Globus pallidus (tissue), 1 donor: ENCODE data around the gene SGSH.
A peak's percentile ranks its signal among the peaks of the same experiment; 100 is the strongest.
"Not testable (repeated sequence)": the region's sequence is repeated elsewhere in the genome, so short reads cannot be mapped to it uniquely, and the experiment has no call there.

Experiments used
- DNase-seq: peaks from one replicate; pipeline ENCODE4 v3.0.0-alpha.2; 2015; ENCODE audit warnings: low spot score

SGSH gene

DNA sequence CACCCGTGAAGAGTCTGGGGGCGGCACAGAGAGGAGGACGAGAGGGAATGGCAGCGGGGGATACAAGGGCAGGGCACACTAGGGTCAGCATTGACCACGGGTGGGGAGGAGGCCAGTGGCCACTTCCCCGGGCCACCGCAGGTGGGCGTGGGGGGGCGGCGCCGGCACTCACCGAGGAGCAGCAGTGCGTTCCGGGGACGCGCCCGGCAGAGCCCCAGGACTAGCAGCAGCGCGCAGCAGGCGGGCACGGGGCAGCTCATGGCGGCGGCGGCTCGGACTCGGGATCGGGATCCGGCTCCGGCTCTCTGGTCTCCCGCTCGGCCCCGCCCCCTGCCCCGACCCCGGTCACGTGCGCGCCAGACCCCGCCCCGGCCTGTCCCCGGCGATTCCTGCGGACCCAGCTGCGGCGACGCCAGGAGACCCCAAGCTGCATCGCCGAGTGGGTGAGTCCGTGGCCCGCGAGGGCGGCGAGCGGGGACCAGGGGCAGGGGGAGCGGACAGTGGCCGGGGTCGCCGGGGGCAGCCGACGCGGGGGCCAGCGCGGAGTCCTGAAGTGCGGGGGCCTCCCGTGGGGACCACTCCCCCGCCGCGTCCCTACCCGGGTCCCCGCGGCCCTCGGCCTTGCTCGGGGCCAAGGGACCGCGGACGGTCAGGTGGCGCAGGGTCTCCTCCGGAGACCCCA, at the start of gene SGSH, which contains the start of gene SLC26A11:
Gene SGSH (minus strand): TSS at position 280 of the 682 bp plus-strand sequence. CDS start 20 bp downstream, at position 260.
Gene SLC26A11 (plus strand): TSS at position 374 of the 682 bp plus-strand sequence. CDS start 1,134 bp downstream, outside the sequence.
- peak; percentile 45 for DNase-seq

DNA sequence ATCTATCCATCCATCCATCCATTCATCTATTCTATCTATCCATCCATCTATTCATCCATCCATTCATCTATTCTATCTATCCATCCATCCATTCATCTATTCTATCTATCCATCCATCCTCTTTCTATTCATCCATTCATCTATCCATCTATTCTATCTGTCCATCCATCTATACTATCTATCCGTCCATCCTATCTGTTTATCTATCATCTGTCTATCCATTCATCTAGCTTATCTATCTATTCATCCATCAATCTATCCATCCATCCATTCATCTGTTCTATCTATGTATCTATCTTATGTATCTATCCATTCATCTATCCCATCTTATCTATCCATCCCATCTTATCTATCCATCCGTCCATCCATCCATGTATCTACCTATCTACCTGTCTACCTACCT, 49.3 kb upstream of the SGSH start:
- no peak for DNase-seq

DNA sequence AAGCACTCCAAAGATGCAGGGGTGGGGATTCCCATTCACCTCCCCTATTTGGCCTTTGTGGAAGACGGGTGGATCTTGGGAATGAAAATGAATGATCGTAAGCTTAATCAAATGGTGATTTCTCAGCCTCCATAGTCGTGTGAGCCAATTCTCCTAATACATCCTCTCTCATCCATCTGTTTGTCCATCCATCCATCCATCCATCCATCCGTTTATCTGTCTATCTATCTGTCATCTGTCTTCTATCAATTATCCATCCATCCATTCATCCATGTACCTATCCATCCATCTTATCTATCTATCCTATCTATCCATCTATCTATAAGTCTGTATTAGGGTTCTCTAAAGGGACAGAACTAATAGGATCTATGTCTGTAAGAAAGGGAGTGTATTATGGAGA, 48.3 kb upstream of the SGSH start:
- DNase-seq = no peak

DNA sequence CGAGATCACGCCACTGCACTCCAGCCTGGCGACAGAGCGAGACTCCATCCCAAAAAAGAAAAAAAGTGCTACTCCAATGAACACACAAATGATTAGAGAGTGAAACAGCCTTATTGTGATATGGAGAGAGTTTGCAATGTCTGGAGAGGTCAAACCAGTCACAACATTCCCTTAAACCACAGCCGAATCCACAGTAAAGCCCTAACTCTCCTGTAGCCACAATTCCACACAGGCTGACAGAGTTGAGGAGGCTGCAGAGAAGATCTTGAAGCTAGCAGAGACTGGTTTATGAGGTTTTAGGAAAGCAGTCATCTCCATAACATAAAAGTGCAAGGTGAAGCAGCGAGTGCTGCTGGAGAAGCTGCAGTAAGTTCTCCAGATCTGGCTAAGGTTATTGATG, 47.3 kb upstream of the SGSH start:
- no peak for DNase-seq

DNA sequence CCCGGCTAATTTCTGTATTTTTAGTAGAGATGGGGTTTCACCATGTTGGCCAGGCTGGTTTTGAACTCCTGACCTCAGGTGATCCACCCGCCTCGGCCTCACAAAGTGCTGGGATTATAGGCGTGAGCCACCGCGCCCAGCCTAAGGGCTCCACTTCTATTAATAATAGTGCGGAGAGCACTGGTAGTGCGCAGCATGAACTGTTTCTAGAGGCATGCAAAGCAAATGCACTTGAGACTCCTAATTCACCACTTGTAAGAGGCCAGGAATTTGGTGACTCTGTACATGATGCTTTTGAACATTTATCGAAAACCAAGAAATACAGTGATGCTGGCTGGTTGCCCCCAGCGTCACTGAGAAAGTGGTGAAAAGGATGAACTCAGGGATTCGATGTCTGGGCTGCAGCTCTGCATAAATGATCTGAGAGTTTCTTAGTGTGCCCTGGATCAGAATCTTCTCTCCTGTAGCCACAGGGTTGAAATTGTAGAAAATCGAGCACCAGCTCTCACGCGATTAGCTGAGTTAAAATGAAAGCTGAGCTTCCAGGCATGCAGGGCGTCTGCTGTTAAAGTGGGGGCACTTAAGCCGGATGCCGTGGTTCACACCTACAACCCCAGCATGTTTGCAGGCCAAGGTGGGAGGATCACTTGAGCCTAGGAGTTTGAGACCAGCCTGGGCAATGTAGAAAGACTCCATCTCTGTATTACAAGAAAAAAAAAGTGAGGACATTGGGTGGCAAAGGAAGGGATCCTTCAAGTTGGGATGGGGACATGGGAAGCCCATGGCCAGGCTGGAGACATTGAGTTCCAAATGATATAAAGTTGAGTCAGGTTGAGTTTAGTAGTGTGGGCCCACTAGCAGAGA, 45.3 kb upstream of the SGSH start:
- DNase-seq = no peak

DNA sequence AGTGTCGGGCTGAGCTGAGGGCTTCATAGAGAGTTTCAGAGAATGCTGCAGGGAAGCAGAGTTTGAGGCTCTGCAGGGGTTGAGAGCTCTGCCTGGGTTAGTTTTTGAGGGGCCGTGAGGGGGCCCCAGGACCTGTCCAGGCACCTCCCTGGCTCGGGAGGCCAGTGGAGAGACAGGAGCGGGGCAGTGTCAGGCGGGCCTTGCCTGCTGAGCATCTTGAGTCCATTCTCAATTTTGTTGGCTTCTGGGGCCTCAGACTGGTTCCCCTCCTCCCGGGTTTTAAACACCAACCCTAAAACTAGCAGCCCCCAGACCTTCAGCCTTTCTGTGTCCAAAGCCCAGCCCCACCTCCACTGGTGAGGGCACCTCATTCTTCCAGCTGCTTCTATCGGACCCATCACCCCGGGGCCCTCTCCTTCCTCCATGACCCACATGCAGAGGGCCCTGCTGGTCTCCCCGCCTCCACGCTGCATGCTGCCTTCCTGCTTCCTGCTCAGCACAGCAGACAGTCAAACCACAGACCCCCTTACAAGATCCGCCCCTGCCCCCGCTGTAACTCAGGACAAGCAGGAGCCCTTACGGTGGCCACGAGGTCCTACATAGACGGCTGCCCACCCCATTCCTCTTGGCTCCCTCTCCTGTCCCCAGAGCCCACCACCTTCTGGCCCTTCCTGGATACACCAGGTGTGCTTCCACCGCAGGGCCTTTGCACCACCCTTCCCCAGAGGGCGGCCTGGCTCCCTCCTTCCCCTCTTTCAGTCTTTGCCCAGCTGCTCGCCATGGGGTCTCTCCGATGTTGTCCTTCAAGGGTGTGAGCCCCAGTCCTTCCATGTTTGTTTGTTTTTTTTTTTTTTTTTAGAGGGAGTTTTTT, 44.3 kb upstream of the SGSH start:
- DNase-seq = no peak

DNA sequence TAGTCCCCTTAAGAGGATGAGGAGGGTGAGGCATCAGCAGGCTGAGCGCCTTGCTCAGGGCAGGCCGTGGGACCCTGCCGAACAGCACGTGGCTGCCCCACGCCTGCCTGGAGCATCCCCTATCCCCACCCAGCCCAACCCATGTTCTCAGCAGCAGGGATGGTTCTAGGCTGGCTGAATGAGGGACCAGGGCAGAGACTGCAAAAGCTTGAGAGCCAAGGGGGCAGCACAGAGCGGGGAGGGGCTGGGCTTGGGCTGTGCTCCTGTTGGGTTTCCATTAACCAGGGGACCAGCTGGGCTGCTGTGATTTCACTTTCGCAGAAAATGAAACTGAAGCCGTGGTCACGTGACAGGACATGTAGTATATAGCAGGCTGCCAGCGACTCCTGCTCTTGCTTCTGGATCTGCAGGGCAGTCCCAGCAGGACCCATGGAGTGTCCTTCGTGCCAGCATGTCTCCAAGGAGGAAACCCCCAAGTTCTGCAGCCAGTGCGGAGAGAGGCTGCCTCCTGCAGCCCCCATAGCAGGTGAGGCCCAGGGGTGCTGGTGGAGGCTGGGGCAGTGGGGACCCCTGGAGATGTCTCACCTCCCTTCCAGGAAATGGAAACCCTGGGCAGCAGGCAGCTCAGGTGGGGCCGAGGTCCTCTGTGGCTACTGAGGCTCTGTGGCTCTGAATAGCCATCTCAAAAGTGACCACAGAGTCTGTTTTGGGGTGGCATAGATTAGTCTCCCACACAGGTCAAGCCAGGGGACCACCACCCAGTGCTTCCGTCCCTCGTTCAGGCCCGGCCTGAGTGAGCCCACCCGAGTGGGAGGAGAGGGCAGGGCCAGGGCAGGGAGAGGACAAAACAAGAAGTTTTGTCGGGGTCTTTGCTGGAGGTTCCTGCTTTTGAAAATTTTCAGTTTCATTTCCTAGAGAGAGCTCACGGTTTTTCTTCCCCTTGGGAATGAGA, 43.4 kb upstream of the SGSH start:
- peak; percentile 60 for DNase-seq

DNA sequence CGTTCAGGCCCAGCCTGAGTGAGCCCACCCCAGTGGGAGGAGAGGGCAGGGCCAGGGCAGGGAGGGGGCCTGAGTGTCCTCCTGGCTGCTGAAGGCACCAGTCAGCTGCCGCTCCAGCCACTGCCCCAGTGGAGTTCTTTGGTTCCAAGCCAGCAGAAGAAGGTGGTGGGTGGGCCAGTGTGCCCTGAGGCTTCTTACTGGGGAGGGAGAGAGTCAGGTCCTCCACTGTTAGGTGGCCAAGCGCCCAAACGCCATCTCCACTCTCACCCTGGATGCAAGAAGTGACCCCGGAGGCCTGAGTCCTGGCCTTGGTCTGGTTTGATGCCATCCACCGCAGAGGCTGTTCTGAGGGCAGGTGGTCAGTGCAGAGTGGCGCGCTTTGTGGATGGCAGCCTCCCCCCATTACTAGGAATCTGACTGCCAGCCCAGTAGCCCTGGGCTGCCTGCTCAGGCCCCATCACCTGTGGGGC, 42.7 kb upstream of the SGSH start:
- no peak for DNase-seq

DNA sequence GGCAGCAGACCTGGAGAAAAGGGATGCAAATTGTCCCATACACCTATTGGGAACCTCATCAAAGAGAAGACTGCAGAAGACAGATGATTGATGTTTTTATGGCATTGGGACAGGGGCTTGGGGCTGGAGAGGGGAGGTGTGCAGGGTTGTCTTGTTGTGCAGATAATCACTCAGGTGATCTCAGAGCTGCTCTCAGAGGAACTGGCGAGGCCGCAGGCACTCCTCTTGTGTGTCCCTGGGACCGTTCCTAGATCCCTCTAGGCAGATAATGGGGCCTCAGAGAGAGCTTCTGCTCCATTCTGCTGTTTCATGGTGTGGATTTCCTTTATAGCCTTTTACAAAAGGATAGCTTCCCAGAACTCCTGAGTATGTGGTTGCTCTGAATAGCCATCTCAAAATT, 42.2 kb upstream of the SGSH start:
- no peak for DNase-seq

DNA sequence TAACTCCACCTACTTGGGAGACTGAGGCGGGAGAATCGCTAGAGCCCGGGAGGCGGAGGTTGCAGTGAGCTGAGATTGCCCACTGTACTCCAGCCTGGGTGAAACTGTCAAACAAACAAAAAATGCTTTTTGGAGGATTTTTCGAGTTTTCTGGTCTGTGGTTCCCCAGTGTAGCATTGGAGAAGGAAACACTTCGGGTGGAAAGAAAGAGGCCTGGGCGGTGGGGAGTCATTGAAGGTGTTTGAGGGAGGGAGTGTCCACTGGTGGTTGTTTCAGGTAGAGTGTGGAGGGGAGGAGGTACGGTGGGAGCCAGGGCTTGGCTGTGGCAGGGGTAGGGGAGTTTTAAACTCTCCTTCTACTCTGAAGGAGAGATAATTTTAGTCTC, 41.8 kb upstream of the SGSH start:
- no peak for DNase-seq

DNA sequence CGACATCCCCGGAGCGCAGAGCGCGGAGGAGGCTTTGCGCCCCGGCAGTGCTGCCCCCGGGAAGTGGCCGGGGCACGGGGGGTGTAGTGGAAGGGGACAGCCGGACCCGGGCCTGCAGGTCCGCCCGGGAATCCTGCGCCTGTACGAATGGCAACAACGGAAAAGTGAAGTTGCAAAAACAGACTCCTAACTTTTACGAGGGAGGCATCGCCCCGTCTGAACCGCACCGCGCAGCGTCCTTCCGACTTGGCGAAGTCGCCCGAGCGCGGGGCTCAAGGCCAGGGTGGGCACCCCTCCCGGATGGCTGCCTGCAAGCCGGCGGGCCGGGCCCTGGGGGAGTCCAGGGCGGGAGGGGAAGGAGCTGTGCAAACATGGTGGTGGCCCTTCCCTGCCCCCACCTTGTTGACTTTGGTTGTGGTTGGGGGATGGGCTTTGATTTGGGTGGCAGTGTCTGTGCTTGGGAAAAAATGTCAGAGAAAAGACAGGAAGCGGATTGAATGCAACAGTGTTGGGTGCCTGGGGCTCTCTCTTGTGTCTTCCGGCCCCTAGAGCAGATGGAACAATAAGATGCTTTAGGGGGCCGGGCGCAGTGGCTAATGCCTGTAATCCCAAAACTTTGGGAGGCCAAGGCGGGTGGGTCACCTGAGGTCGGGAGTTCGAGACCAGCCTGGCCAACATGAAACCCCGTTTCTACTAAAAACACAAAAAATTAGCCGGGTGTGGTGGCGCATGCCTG, 41.2 kb upstream of the SGSH start:
- DNase-seq = peak; percentile 60

DNA sequence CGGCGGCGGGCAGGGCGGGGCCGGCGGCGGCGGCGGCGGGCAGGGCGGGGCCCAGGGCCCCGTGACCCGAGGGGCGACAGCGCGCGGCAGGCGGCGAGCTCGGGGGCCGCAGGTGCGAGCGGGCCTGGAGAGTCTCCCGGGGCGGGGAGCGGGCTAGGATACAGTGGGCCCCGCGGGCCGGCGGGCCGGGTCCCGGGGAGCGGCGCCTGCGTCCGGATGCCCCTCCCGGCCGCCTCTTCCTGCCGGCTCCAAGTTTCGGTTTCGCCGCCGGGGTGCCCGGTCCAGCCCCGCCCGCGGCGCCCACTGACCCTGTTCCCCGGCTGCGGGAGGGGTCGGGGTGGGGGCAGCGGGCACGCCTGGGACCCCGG, 40.6 kb upstream of the SGSH start, which contains the start of gene RNF213:
Gene RNF213 (plus strand): TSS at position 62 of the 368 bp plus-strand sequence. CDS start 2,830 bp downstream, outside the sequence.
- peak; percentile 39 for DNase-seq

DNA sequence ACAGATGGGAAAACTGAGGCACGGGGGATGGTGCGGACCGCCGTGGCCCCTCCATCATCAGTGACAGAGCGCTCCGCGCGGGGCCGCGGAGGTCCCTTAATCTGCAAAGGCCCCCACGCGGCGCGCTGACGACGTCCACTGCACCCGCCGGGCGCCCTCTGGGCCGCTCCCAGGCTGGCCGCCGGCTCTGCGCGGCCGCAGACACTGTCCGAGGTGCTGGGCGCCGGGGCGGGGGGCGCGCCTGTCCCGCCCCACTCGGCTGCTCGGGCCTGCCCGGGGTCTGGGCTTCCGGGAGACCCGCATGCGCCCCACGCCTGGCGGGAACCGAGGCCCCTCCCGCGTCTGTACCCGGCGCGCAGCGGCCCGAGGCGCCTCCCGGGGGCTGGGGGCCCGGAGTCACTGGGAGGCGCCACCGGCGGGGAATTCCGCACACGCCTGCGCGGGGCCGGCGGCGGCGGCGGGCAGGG, 40.0 kb upstream of the SGSH start:
- peak; percentile 51 for DNase-seq

DNA sequence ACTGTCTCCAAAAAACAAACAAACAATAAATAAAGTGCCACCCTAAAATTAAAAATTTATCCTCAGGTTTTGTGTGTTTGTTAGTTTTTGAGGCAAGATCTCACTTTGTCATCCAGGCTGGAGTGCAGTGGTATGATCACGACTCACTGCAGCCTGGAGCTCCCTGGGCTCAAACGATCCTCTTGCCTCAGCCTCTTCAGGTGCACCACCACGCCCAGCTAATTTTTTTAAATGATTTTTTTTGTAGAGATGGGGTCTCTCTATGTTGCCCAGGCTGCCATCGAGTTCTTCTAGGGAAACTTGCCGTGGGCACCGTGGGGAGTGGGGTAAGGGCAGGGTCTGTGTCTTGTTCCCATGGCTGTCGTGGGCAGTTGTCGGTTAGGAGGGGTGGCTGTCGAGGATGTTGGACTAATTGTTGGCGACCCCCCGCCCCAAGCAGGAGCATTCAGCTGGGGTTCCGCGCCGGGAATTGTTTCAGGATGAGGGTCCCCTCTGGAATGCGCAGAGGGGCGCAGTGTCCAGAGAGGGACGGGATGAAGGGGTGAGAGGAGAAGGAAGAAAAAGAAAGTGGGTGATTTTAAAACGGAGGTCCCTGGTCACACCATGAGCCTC, 39.4 kb upstream of the SGSH start:
- DNase-seq = no peak

DNA sequence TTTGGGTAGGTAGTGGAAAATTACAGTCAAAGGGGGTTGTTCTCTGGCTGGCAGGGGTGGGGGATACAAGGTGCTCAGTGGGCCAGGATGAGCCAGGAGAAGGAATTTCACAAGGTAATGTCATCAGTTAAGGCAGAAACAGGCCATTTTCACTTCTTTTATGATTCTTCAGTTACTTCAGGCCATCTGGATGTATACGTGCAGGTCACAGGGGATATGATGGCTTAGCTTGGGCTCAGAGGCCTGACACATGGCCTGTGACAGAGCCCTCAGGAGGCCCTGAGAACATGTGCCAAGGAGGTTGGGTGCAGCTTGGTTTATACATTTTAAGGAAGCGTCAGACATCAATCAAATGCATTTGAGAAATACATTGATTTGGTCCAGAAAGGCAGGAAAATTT, 38.2 kb upstream of the SGSH start:
- DNase-seq = not testable (repeated sequence)

DNA sequence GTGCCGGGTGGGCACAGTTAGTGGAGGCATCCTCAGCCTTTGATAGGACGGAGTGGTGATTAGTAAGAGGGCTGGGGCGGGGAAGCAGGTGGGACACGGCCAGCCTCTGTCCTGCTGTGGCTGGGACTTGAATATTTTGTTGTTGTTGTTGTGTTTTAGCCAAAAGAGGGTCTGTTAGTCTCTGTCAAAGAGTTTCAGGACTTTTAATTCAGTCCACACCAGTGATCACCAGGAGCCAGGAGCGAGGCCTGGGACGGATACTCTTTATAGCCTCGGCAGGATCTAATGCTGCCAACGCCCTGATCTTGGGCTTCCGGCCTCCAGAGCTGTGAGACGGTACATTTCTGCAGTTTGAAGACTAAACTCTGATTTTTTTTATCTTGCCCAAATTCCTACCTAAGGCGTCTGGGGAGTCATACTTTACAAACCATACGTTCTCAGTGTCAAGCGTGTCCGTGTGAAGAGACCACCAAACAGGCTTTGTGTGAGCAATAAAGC, 37.6 kb upstream of the SGSH start:
- no peak for DNase-seq

DNA sequence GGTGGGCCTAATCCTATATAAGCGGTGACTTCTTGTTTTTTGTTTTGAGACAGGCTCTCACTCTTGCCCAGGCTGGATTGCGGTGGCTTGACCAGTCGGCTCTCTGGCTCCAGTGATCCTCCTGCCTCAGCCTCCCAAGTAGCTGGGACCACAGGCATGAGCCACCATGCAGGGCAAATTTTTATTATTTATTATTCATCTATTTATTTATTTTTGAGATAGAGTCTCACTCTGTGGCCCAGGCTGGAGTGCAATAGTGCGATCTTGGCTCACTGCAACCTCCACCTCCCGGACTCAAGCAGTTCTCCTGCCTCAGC, 35.9 kb upstream of the SGSH start:
- DNase-seq = no peak

DNA sequence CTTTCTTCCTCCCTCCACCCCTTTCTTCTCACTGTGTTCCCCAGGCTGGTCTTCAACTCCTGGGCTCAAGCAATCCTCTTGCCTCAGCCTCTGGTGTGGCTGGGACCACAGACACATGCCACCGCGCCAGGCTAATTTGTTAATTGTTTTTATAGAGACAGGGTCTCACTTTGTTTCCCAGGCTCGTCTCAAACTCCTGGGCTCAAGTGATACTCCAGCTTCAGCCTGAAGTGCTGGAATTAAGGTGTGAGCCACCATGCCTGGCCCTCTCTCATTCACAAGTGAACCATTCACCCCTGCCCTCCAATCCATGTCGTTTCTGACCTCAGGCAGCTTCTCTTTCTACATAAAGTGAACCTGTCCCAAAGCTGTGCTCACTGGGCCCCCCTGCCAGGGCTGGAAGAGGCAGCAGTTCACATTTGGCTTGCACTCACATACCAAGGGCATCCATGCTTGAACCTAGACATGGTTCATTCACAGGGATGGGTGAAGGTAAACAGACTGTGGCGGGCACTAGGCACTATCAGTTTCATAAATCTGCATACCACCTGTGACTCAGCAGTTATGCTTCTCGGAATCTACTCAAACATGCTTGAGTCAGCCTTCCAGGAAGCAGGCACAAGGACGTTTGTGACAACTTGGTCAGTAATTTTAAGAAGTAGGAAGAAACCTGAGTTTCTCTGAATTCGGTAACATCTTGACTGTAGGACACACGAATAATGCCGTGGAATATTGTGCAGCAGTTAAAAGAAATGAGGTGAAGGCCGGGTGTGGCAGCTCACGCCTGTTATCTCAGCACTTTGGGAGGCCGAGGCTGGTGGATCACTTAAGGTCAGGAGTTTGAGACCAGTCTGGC, 34.5 kb upstream of the SGSH start:
- no peak for DNase-seq
